ENCODE results near the gene ARHGAP1.

DNA sequence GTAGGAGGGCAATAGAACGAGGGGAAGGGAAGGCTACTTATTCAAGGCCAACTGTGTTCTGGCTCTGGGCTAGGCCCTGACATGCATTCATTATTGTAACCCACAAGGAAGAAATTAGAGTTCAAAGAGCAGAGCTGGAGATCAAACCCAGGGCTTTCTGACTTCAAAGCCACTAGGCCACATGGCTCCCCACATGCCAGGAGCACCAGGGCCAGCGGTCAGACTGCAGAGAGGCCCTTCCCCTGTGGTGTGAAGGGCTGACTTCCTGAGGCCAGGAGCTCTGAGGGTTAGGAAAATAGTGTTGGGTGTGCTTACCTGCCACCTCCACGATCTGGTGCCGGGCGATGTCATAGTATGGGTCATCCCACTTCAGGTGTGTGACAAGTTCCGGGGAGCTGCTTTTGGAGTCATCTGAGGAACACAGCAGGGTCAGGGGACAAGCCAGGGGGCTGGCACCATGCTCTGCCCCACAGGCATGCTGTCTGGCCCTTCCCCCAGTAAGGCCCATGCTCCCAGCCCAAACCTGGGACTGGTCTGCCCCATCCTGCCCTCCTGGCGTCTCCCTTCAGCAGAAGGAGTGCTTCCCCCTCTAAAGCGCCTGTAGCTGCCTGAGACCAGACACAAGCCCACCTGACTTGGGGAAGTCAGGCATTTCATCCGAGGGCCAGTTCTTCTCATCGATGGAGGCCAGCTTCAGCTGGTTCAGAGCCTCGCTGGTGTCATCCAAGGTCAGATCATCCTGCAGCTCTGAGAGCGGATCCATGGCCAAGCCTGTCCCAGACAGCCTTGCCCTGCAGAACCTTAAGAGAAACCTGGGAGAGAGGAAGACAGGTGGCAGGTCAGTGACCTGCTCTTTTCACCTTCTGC lies 4.8 kb downstream of the ARHGAP1 start:
- TF ChIP-seq CTCF (IDR thresholded peaks at IDR 0.05) (no peak), KAT7 (CRISPR knock-in tag; IDR thresholded peaks at IDR 0.05; ENCODE audit: borderline replicate concordance) (no peak), FOXK1 (CRISPR knock-in tag; IDR thresholded peaks at IDR 0.05) (no peak), RELA (CRISPR knock-in tag; IDR thresholded peaks at IDR 0.05; ENCODE audit: borderline replicate concordance) (no peak), USF2 (CRISPR knock-in tag; IDR thresholded peaks at IDR 0.05) (no peak), E2F4 (CRISPR knock-in tag; IDR thresholded peaks at IDR 0.05; ENCODE audit: borderline replicate concordance, low read depth) (no peak)
